Measurements from ENCODE around the gene MYH15.

DNA sequence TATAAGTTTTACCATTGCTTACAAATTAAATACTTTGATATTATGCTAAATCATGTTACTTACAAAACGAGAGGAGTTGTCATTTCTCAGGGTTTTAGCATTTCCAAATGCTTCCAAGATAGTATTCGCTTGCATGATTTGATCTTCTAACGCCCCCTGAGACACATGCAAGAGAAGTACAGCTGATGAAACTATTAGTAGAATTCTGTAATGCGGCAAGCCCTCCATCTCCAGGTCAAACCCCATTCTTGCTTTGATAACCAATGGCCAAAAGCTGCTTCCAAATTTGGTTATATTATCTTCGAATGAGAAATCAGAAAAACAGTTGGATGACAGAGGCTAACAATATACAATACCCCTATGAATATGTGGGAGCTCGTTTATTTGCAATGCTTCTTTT, 14.7 kb downstream of the MYH15 start:
- no peak for TF ChIP-seq POLR2AphosphoS5 (IDR thresholded peaks at IDR 0.05)
- TF ChIP-seq, protein P1, sequence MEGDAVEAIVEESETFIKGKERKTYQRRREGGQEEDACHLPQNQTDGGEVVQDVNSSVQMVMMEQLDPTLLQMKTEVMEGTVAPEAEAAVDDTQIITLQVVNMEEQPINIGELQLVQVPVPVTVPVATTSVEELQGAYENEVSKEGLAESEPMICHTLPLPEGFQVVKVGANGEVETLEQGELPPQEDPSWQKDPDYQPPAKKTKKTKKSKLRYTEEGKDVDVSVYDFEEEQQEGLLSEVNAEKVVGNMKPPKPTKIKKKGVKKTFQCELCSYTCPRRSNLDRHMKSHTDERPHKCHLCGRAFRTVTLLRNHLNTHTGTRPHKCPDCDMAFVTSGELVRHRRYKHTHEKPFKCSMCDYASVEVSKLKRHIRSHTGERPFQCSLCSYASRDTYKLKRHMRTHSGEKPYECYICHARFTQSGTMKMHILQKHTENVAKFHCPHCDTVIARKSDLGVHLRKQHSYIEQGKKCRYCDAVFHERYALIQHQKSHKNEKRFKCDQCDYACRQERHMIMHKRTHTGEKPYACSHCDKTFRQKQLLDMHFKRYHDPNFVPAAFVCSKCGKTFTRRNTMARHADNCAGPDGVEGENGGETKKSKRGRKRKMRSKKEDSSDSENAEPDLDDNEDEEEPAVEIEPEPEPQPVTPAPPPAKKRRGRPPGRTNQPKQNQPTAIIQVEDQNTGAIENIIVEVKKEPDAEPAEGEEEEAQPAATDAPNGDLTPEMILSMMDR (IDR thresholded peaks at IDR 0.05) = no peak
- no peak for TF ChIP-seq POLR2A (IDR thresholded peaks at IDR 0.05)
- no peak for TF ChIP-seq EP300 (IDR thresholded peaks at IDR 0.05)
